Measurements from ENCODE around the gene MTMR6.

GRCh38 chr13:25335856-25336255 lies 48.6 kb upstream of the MTMR6 start:
- TF ChIP-seq CTCF (conservative IDR thresholded peaks at IDR 0.05) (no peak), EZH2 (IDR thresholded peaks at IDR 0.05; ENCODE audit: low read depth) (no peak)
